OCI-LY1 (cell line): ENCODE measurements around the gene SLC27A5.

Source experiments
- H2AFZ ChIP-seq: fragments of 200-600 bp; sonication (generic), shearing (Covaris generic); 2 replicates; pipeline ENCODE4 v1.6.0; 2014; ENCODE audit warnings: antibody characterized with exemption, mild to moderate bottlenecking, low read length
- H3F3A ChIP-seq: fragments of 200-600 bp; sonication (generic), shearing (Covaris generic); 2 replicates; pipeline ENCODE4 v1.6.0; 2014; ENCODE audit warnings: mild to moderate bottlenecking, antibody characterized with exemption, low read length, moderate library complexity; ENCODE audit not compliant: insufficient read depth
- H3K27ac ChIP-seq: fragments of 200-600 bp; sonication (generic); 2 replicates; pipeline ENCODE4 v1.5.1; 2014; ENCODE audit warnings: low read length, mixed run types, mild to moderate bottlenecking, low read depth; ENCODE audit not compliant: poor library complexity, severe bottlenecking
- H3K27me3 ChIP-seq: fragments of 200-600 bp; sonication (generic); 2 replicates; pipeline ENCODE4 v1.6.0; 2014; ENCODE audit warnings: antibody characterized with exemption, mild to moderate bottlenecking, low read length, moderate library complexity; ENCODE audit not compliant: insufficient read depth
- H3K36me3 ChIP-seq: fragments of 200-600 bp; sonication (generic); 2 replicates; pipeline ENCODE4 v1.6.1; 2014; ENCODE audit warnings: mild to moderate bottlenecking, antibody characterized with exemption, low read length, moderate library complexity, mixed read lengths; ENCODE audit not compliant: insufficient read depth
- H3K4me1 ChIP-seq: fragments of 200-600 bp; sonication (generic); 2 replicates; pipeline ENCODE4 v1.5.1; 2014; ENCODE audit warnings: mild to moderate bottlenecking, low read length, moderate library complexity; ENCODE audit not compliant: insufficient read depth, severe bottlenecking
- H3K4me2 ChIP-seq: fragments of 200-600 bp; sonication (generic), shearing (Covaris generic); 2 replicates; pipeline ENCODE4 v1.6.1; 2014; ENCODE audit warnings: low read length
- H3K4me3 ChIP-seq: fragments of 200-600 bp; sonication (generic); 2 replicates; pipeline ENCODE4 v1.5.1; 2014; ENCODE audit warnings: low read length, low read depth, mild to moderate bottlenecking, mixed read lengths; ENCODE audit not compliant: poor library complexity, severe bottlenecking
- H3K79me2 ChIP-seq: fragments of 200-600 bp; shearing (Covaris generic); 2 replicates; pipeline ENCODE4 v1.6.1; 2016; ENCODE audit warnings: mixed run types, low read length, mixed read lengths; ENCODE audit not compliant: insufficient read depth
- H3K9ac ChIP-seq: fragments of 200-600 bp; sonication (generic), shearing (Covaris generic); 2 replicates; pipeline ENCODE4 v1.6.1; 2014; ENCODE audit warnings: mild to moderate bottlenecking, low read length, mixed read lengths
- H3K9me2 ChIP-seq: fragments of 200-600 bp; sonication (generic), shearing (Covaris generic); 2 replicates; pipeline ENCODE4 v1.6.1; 2014; ENCODE audit warnings: low read depth, mild to moderate bottlenecking, low read length, mixed read lengths
- H3K9me3 ChIP-seq: fragments of 200-600 bp; shearing (Covaris generic); 2 replicates; pipeline ENCODE4 v1.6.1; 2014; ENCODE audit warnings: low read length, mixed read lengths
- H4K20me1 ChIP-seq: fragments of 200-600 bp; sonication (generic), shearing (Covaris generic); 2 replicates; pipeline ENCODE4 v1.6.0; 2016; ENCODE audit warnings: mild to moderate bottlenecking, low read length; ENCODE audit not compliant: insufficient read depth
- CTCF ChIP-seq: fragments of 200-600 bp; sonication (generic), shearing (Covaris generic); IDR thresholded peaks from 2 replicates; pipeline ENCODE4 v1.5.1; 2017; ENCODE audit warnings: mild to moderate bottlenecking, antibody characterized with exemption, low read length, moderate library complexity, mixed read lengths
- EZH2 ChIP-seq: fragments of 200-600 bp; sonication (generic), shearing (Covaris generic); IDR thresholded peaks from 2 replicates; pipeline ENCODE4 v1.8.0; 2017; ENCODE audit warnings: borderline replicate concordance, mixed run types, mild to moderate bottlenecking, antibody characterized with exemption, low read length, moderate library complexity, mixed read lengths

The SLC27A5 gene

GRCh38 chr19:58550362-58551122 lies 38.8 kb upstream of the SLC27A5 start:
- H3K27ac ChIP-seq = no peak overlapping the region
- no peaks in the 10 kb centered on the region for H3K27me3 ChIP-seq
- H3K9me3 ChIP-seq = no peaks in the 10 kb centered on the region
- H4K20me1 ChIP-seq = no peaks in the 10 kb centered on the region
- no peak for TF ChIP-seq CTCF
- TF ChIP-seq EZH2 = no peak
- peaks cover 20% of the 10 kb centered on the region for H3K79me2 ChIP-seq
- no peak overlapping the region for H3K9ac ChIP-seq
- peaks cover 83% of the 10 kb centered on the region for H3K36me3 ChIP-seq
- no peak overlapping the region for H3K4me2 ChIP-seq
- 0 out of 2 replicates have a peak, but pooled peaks cover 7% of the 10 kb centered on the region for H3F3A ChIP-seq
- H3K4me1 ChIP-seq = peaks cover 33% of the 10 kb centered on the region
- no peaks in the 10 kb centered on the region for H3K9me2 ChIP-seq
- no peak overlapping the region for H2AFZ ChIP-seq
- no peak overlapping the region for H3K4me3 ChIP-seq

DNA sequence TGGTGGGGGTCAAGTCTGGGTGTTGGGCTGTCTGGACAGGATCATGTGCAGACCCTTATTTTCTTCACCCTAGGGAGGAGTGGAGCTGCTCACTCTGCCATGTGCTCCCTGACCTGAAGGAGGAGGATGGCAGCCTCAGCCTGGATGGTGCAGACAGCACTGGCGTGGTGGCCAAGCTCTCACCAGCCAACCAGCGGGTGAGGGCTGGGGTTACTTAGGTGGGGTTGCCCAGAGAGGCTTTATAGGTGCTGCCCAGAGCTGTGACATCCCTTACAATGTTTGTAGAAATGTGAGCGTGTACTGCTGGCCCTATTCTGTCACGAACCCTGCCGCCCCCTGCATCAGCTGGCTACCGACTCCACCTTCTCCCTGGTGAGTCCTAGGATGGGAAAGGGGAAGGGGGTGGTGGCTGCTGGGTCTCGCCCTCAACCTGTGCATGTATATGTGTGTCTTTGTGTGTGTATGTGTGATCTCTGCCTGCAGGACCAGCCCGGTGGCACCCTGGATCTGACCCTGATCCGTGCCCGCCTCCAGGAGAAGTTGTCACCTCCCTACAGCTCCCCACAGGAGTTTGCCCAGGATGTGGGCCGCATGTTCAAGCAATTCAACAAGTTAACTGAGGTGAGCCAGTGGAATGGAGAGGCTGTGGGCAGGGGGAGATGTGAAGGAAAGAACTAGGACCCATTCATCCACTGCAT lies 38.0 kb upstream of the SLC27A5 start:
- no peaks in the 10 kb centered on the region for H3K9me2 ChIP-seq
- no peak overlapping the region for H3K27ac ChIP-seq
- no peak overlapping the region for H2AFZ ChIP-seq
- peaks cover 27% of the 10 kb centered on the region for H3K79me2 ChIP-seq
- H3K36me3 ChIP-seq = peaks cover 86% of the 10 kb centered on the region
- H3F3A ChIP-seq = 0 out of 2 replicates have a peak, but pooled peaks cover 7% of the 10 kb centered on the region
- peaks cover 30% of the 10 kb centered on the region for H3K4me1 ChIP-seq
- TF ChIP-seq EZH2 (no peak), CTCF (no peak)
- H3K9ac ChIP-seq = no peak overlapping the region
- H4K20me1 ChIP-seq = no peaks in the 10 kb centered on the region
- no peaks in the 10 kb centered on the region for H3K27me3 ChIP-seq
- no peaks in the 10 kb centered on the region for H3K9me3 ChIP-seq
- H3K4me2 ChIP-seq = no peak overlapping the region
- H3K4me3 ChIP-seq = no peak overlapping the region

DNA sequence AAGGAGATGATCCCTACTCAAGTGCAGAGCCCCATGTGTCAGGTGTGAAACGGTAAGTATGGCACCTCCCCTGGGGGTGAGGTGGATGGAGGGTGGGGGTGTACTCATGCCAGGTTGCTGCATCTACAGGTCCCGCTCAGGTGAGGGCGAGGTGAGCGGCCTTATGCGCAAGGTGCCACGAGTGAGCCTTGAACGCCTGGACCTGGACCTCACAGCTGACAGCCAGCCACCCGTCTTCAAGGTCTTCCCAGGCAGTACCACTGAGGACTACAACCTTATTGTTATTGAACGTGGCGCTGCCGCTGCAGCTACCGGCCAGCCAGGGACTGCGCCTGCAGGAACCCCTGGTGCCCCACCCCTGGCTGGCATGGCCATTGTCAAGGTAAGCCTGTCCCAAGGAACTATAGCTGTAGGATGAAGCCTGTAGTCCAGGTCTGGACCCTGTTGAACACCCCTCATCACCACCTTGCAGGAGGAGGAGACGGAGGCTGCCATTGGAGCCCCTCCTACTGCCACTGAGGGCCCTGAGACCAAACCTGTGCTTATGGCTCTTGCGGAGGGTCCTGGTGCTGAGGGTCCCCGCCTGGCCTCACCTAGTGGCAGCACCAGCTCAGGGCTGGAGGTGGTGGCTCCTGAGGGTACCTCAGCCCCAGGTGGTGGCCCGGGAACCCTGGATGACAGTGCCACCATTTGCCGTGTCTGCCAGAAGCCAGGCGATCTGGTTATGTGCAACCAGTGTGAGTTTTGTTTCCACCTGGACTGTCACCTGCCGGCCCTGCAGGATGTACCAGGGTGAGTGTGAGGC lies 37.3 kb upstream of the SLC27A5 start:
- H3K27ac ChIP-seq = no peak overlapping the region
- H3K4me1 ChIP-seq = peaks cover 26% of the 10 kb centered on the region
- H3K27me3 ChIP-seq = no peaks in the 10 kb centered on the region
- H3K4me3 ChIP-seq = no peak overlapping the region
- H3K9me3 ChIP-seq = no peaks in the 10 kb centered on the region
- H3K36me3 ChIP-seq = peaks cover 87% of the 10 kb centered on the region
- H3K79me2 ChIP-seq = peaks cover 29% of the 10 kb centered on the region
- TF ChIP-seq EZH2 (no peak), CTCF (no peak)
- no peaks in the 10 kb centered on the region for H4K20me1 ChIP-seq
- H3F3A ChIP-seq = 0 out of 2 replicates have a peak, but pooled peaks cover 7% of the 10 kb centered on the region
- no peak overlapping the region for H3K9ac ChIP-seq
- no peak overlapping the region for H3K4me2 ChIP-seq
- H3K9me2 ChIP-seq = no peaks in the 10 kb centered on the region
- H2AFZ ChIP-seq = no peak overlapping the region
